ENCODE data around the gene ZYG11B.
"Not testable (repeated sequence)": the region's sequence is repeated elsewhere in the genome, so short reads cannot be mapped to it uniquely, and the experiment has no call there.

Gene ZYG11B

GRCh38 chr1:52855584-52855983, 129.3 kb downstream of the ZYG11B start:
- Mint-ChIP-seq H3K27me3 (peaks cover 6 to 8% of the 10 kb centered on the region in 2 donors), H3K36me3 (ENCODE audit: insufficient read depth) (peaks cover 8% of the 10 kb centered on the region), H3K27ac (no peak overlapping the region), H3K4me3 (no peak overlapping the region), H3K4me1 (ENCODE audit: low read depth in 2 of 2) (peaks cover 0 to 2% of the 10 kb centered on the region in 2 donors), H3K9me3 (no peaks in the 10 kb centered on the region)
- ATAC-seq (replicated peaks) (no peak), DNase-seq (no peak)

GRCh38 chr1:52856026-52856425, 129.8 kb downstream of the ZYG11B start:
- H3K4me3 Mint-ChIP-seq: no peak overlapping the region
- DNase-seq (no peak), ATAC-seq (replicated peaks) (no peak)
- H3K36me3 Mint-ChIP-seq (ENCODE audit: insufficient read depth): peaks cover 8% of the 10 kb centered on the region
- peaks cover 2 to 3% of the 10 kb centered on the region in 2 donors for H3K27me3 Mint-ChIP-seq
- H3K4me1 Mint-ChIP-seq (ENCODE audit: low read depth in 2 of 2): peaks cover 0 to 2% of the 10 kb centered on the region in 2 donors
- H3K9me3 Mint-ChIP-seq: no peaks in the 10 kb centered on the region
- no peak overlapping the region for H3K27ac Mint-ChIP-seq

DNA sequence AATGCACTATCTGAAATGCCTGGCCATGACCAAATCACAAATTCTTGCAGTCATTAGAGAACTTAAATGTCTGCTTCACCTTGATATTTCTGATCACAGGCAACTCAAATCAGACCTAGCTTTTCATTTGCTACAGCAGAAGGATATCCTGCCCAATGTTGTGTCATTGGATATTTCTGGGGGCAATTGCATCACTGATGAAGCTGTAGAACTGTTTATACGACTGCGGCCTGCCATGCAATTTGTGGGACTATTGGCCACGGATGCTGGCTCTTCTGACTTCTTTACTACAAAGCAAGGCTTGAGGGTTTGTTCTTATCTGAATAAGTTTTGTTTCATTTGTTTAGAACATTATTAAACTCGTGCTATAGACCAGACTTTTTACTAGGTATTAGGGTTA, 131.2 kb downstream of the ZYG11B start:
- Mint-ChIP-seq H3K36me3 (ENCODE audit: insufficient read depth) (peaks cover 5% of the 10 kb centered on the region), H3K27ac (no peak overlapping the region), H3K27me3 (no peaks in the 10 kb centered on the region), H3K4me1 (ENCODE audit: low read depth in 2 of 2) (peaks cover 0 to 2% of the 10 kb centered on the region in 2 donors), H3K9me3 (no peaks in the 10 kb centered on the region), H3K4me3 (no peak overlapping the region)
- DNase-seq (no peak), ATAC-seq (replicated peaks) (no peak)

DNA sequence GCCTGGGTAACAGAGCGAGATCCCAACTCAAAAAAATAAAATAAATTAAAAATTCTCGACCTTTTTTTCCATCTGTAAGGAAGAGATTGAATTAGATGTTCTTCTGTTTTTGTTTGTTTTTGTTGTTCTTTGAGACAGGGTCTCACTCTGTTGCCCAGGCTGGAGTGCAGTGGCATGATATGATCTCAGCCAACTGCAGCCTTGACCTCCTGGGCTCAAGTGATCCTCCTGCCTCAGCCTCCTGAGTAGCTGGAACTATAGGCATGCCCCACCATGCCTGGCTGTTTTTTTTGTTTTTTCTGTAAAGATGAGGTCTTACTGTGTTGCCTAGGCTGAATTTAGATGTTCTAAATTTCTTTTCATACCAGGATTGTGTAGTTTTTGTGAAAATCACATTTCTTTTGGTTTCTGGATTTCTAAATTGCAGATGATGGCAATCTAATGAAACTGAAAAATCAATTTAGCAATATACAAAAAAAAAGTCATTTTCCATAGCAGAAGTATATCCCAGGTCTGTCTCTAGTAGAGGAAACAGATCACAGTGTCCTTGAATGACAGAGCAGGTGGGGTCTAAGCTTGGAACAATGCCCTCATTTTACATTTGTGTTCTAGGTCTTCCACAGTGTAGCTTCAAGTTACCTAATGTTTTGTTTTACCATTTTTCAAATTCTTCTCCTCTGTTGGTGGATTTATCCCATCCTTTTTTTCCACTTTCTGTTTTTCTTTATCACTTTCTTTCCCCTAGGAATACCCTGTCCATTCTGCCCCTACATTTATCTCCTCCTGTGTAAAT, 136.6 kb downstream of the ZYG11B start:
- Mint-ChIP-seq H3K27me3 (no peaks in the 10 kb centered on the region), H3K27ac (no peak overlapping the region), H3K9me3 (no peaks in the 10 kb centered on the region), H3K4me1 (ENCODE audit: low read depth in 2 of 2) (no peaks in the 10 kb centered on the region), H3K36me3 (ENCODE audit: insufficient read depth) (peaks cover 8% of the 10 kb centered on the region), H3K4me3 (no peak overlapping the region)
- DNase-seq: no peak
- ATAC-seq (replicated peaks): no peak

- Mint-ChIP-seq H3K36me3 (ENCODE audit: insufficient read depth) (peaks cover 2% of the 10 kb centered on the region), H3K27ac (no peak overlapping the region), H3K27me3 (peaks cover 0 to 10% of the 10 kb centered on the region in 2 donors), H3K4me3 (no peak overlapping the region), H3K4me1 (ENCODE audit: low read depth in 2 of 2) (no peaks in the 10 kb centered on the region), H3K9me3 (no peaks in the 10 kb centered on the region)
- no peak for ATAC-seq (replicated peaks)
- DNase-seq: no peak
Observed at GRCh38 chr1:52867087-52867863, 141.0 kb downstream of the ZYG11B start.

DNA sequence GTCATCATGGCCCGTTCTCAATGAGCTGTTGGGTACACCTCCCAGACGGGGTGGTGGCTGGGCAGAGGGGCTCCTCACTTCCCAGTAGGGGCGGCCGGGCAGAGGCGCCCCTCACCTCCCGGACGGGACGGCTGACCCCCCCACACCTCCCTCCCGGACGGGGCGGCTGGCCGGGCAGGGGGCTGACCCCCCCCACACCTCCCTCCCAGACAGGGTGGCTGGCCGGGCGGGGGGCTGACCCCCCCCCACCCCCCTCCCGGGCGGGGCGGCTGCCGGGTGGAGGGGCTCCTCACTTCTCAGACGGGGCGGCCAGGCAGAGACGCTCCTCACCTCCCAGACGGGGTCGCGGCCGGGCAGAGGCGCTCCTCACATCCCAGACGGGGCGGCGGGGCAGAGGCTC, 143.5 kb downstream of the ZYG11B start:
- not testable (repeated sequence) for ATAC-seq (replicated peaks); H3K4me1 Mint-ChIP-seq (ENCODE audit: low read depth in 2 of 2); H3K9me3 Mint-ChIP-seq; DNase-seq; H3K27ac Mint-ChIP-seq; H3K4me3 Mint-ChIP-seq; H3K36me3 Mint-ChIP-seq (ENCODE audit: insufficient read depth)
- peaks cover 0 to 10% of the 10 kb centered on the region in 2 donors for H3K27me3 Mint-ChIP-seq

DNA sequence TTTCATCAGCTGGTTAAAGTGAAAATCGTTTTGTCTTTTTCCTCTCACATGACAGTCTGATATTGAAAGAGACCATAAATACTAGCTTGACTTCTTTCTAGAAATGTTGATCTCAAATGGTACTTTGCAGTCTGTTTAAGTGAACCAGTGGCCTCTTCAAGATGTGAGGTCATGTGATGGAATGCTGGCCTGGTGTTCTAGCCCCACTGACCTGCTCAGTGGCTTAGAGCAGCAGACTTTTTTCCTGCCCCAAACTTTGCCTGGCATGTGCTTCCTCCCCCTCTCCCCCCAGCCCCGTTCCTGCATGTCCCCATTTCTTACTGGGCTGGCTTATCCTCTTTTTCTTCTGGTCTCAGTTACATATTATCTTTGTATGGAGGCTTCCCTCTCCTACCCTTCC, 150.6 kb downstream of the ZYG11B start:
- Mint-ChIP-seq H3K36me3 (ENCODE audit: insufficient read depth) (peaks cover 3% of the 10 kb centered on the region), H3K4me1 (ENCODE audit: low read depth in 2 of 2) (no peaks in the 10 kb centered on the region), H3K27ac (no peak overlapping the region), H3K27me3 (peaks cover 0 to under 1% of the 10 kb centered on the region in 2 donors), H3K9me3 (no peaks in the 10 kb centered on the region), H3K4me3 (no peak overlapping the region)
- DNase-seq (no peak), ATAC-seq (replicated peaks) (no peak)

Data from effector memory CD8-positive, alpha-beta T cell (primary cell).